ENCODE measurements around the gene FOLR2.
"Not testable (repeated sequence)": the region's sequence is repeated elsewhere in the genome, so short reads cannot be mapped to it uniquely, and the experiment has no call there.

FOLR2 gene

GRCh38 chr11:72216638-72217037 lies at the start of gene FOLR2:
FOLR2 (plus strand) TSS chr11:72216794; CDS start chr11:72218585, 1,791 bp downstream.
- no peak for DNase-seq

- DNase-seq, result not testable (repeated sequence)
Observed at GRCh38 chr11:72169046-72169555, 47.5 kb upstream of the FOLR2 start.

GRCh38 chr11:72169754-72170153 lies 46.8 kb upstream of the FOLR2 start:
- DNase-seq, result not testable (repeated sequence)

GRCh38 chr11:72172043-72172442 lies 44.6 kb upstream of the FOLR2 start:
- not testable (repeated sequence) for DNase-seq

GRCh38 chr11:72173291-72173690 lies 43.3 kb upstream of the FOLR2 start:
- no peak for DNase-seq

GRCh38 chr11:72174302-72175070 lies 42.1 kb upstream of the FOLR2 start:
- DNase-seq, result no peak

GRCh38 chr11:72177656-72178055 lies 38.9 kb upstream of the FOLR2 start:
- DNase-seq, result no peak

GRCh38 chr11:72179049-72179803 lies 37.4 kb upstream of the FOLR2 start:
- no peak for DNase-seq

- DNase-seq, result no peak
Observed at GRCh38 chr11:72179804-72180396, 36.7 kb upstream of the FOLR2 start.

GRCh38 chr11:72180892-72181552 lies 35.6 kb upstream of the FOLR2 start:
- DNase-seq, result not testable (repeated sequence)

- DNase-seq, result not testable (repeated sequence)
Observed at GRCh38 chr11:72181553-72181958, 35.0 kb upstream of the FOLR2 start.

- DNase-seq, result no peak
Observed at GRCh38 chr11:72188267-72188666, 28.3 kb upstream of the FOLR2 start.

- DNase-seq, result no peak
Observed at GRCh38 chr11:72189455-72190250, 26.9 kb upstream of the FOLR2 start.

GRCh38 chr11:72190631-72191071 lies 25.9 kb upstream of the FOLR2 start:
- DNase-seq, result no peak

GRCh38 chr11:72191961-72192381 lies 24.6 kb upstream of the FOLR2 start, which contains the start of gene FOLR1:
FOLR1 (plus strand) TSS chr11:72192140; CDS start chr11:72192174, 34 bp downstream.
- DNase-seq, result no peak

- no peak for DNase-seq
Observed at GRCh38 chr11:72195518-72196270, 20.9 kb upstream of the FOLR2 start.

GRCh38 chr11:72201445-72201844 lies 15.1 kb upstream of the FOLR2 start:
- not testable (repeated sequence) for DNase-seq

GRCh38 chr11:72202571-72202970 lies 14.0 kb upstream of the FOLR2 start:
- DNase-seq, result no peak

GRCh38 chr11:72203163-72203562 lies 13.4 kb upstream of the FOLR2 start:
- no peak for DNase-seq

GRCh38 chr11:72204886-72205285 lies 11.7 kb upstream of the FOLR2 start:
- no peak for DNase-seq

- not testable (repeated sequence) for DNase-seq
Observed at GRCh38 chr11:72206794-72207193, 9.8 kb upstream of the FOLR2 start.
